HG02642 (cell line): ENCODE results near the gene ZNF354B.
"Not testable (repeated sequence)": the region's sequence is repeated elsewhere in the genome, so short reads cannot be mapped to it uniquely, and the experiment has no call there.

Experiments used
- ATAC-seq: cut with Tn5 transposase; IDR thresholded peaks from one replicate; pipeline ENCODE4 v1.9.1; 2021; ENCODE audit warnings: mild to moderate bottlenecking; ENCODE audit not compliant: unreplicated experiment, poor library complexity

The ZNF354B gene

GRCh38 chr5:178859625-178860521 is at the start of gene ZNF354B:
ZNF354B (plus strand) TSS chr5:178859953; CDS start chr5:178861048, 1,095 bp downstream.
- peak; percentile 98 for ATAC-seq

GRCh38 chr5:178817506-178817905 is 42.2 kb upstream of the ZNF354B start:
- ATAC-seq: no peak

GRCh38 chr5:178818094-178818493 is 41.7 kb upstream of the ZNF354B start:
- ATAC-seq: no peak

- ATAC-seq: no peak
Measured at GRCh38 chr5:178820001-178820400, 39.8 kb upstream of the ZNF354B start.

GRCh38 chr5:178825444-178825843 is 34.3 kb upstream of the ZNF354B start:
- ATAC-seq: no peak

- no peak for ATAC-seq
Measured at GRCh38 chr5:178826216-178826615, 33.5 kb upstream of the ZNF354B start.

GRCh38 chr5:178827636-178828035 is 32.1 kb upstream of the ZNF354B start:
- ATAC-seq: no peak

- ATAC-seq: no peak
Measured at GRCh38 chr5:178831049-178831448, 28.7 kb upstream of the ZNF354B start.

GRCh38 chr5:178832618-178833201 is 27.0 kb upstream of the ZNF354B start:
- ATAC-seq: no peak

GRCh38 chr5:178836628-178837027 is 23.1 kb upstream of the ZNF354B start:
- no peak for ATAC-seq

GRCh38 chr5:178838695-178839318 is 20.9 kb upstream of the ZNF354B start:
- not testable (repeated sequence) for ATAC-seq

- no peak for ATAC-seq
Measured at GRCh38 chr5:178839319-178839704, 20.4 kb upstream of the ZNF354B start.

- not testable (repeated sequence) for ATAC-seq
Measured at GRCh38 chr5:178840399-178840798, 19.4 kb upstream of the ZNF354B start.

GRCh38 chr5:178849316-178849715 is 10.4 kb upstream of the ZNF354B start:
- ATAC-seq: no peak

- ATAC-seq: no peak
Measured at GRCh38 chr5:178851951-178852350, 7.8 kb upstream of the ZNF354B start.

- ATAC-seq: no peak
Measured at GRCh38 chr5:178854284-178854683, 5.5 kb upstream of the ZNF354B start.

- peak; percentile 1 for ATAC-seq
Measured at GRCh38 chr5:178860615-178861014, 862 bp downstream of the ZNF354B start.

GRCh38 chr5:178861627-178862026 is 1.9 kb downstream of the ZNF354B start:
- ATAC-seq: no peak

- no peak for ATAC-seq
Measured at GRCh38 chr5:178866946-178867345, 7.2 kb downstream of the ZNF354B start.

GRCh38 chr5:178869577-178869976 is 9.8 kb downstream of the ZNF354B start:
- ATAC-seq: no peak

- no peak for ATAC-seq
Measured at GRCh38 chr5:178870411-178870810, 10.7 kb downstream of the ZNF354B start.
